HG03354 (cell line): ENCODE results near the gene AOPEP.

Source experiments
- ATAC-seq: cut with Tn5 transposase; IDR thresholded peaks from one replicate; pipeline ENCODE4 v1.9.1; 2021; ENCODE audit warnings: mild to moderate bottlenecking; ENCODE audit not compliant: unreplicated experiment, poor library complexity, severe bottlenecking

AOPEP gene

DNA sequence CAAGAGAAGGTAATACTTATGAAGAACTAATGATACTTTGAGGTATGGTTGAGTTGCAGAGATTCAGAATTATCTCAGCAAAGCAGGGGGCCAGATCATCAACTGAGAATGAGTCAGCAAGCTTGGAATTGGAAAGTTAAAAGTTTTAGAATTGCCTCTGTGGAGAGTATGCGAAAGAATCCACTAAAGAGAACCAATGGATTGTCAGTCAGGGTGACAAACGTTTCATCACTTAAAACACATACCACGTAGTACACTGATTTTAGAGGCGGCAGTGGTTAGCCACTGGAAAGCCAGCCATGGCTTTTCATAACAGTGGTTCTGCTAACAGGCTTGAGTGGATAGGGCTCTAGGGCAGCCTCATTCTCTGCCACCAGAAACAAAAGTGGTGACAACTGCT lies 30.7 kb downstream of the AOPEP start:
- ATAC-seq, result no peak

DNA sequence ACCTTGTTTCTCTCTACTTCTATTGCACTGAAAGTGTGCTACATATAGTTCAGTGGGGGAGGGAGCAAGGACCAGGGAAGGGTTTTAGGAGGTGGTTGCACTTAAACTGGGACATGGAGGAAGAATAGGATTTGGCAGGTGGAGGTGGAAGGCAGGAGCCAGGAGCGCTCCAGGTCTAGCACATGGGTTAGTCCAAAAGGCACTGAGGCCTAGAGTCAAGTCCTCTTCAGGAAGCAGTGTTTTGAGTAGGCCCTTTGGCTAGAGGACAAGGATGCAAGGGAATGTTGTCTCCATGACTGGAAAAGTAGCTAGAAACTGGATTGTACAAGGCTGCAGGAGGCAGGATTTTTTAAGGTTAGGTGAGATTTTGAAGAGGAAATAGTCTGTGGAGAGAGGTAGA lies 31.5 kb downstream of the AOPEP start:
- no peak for ATAC-seq

DNA sequence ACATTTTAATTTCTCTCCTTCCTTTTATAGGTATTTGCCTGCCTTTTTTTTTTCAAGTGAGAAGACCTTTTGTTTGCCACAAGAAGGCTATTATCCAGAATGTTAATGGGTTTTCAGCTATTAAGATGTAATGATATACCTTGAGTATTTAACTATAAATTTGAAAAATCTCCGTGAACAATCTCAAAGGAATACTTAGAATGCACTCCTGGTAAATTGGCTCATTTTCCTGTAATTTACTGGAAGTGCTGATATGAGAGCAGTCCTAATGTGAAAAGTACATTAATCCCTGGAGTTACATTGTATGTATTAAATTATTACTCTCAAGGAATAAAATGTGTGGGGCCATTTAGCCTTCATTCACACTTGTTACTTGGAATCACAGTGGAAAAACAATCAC lies 32.4 kb downstream of the AOPEP start:
- no peak for ATAC-seq

DNA sequence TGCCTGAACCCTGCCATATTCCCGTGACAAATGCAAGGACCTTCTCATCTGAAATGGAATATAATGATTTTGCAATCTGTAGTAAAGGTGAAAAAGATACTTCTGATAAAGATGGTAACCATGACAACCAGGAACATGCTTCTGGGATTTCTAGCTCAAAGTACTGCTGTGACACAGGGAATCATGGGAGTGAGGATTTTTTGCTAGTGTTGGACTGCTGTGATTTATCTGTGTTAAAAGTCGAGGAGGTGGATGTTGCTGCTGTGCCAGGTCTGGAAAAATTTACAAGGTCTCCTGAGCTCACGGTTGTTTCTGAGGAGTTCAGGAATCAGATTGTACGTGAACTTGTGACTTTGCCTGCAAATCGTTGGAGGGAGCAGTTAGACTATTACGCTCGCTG lies 33.5 kb downstream of the AOPEP start:
- no peak for ATAC-seq

DNA sequence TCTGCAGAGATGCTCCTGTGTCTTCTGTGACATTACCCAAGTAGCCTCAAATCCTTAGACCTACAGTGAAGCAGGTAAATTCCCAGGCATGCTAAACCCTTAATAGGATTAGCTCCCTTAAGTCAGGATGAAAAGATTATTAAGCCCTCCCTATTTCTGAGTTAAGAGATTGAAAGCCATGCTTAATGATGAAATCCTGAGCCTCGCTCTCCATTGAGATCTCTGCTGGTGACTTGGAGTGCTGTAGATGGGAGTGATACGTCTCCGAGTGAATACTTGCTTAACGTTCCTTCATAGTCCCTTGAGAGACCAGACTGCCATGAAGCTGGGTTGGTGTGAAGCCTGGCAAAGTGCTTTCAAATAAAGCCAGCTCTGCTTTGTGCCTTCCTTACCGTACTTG lies 34.2 kb downstream of the AOPEP start:
- no peak for ATAC-seq

DNA sequence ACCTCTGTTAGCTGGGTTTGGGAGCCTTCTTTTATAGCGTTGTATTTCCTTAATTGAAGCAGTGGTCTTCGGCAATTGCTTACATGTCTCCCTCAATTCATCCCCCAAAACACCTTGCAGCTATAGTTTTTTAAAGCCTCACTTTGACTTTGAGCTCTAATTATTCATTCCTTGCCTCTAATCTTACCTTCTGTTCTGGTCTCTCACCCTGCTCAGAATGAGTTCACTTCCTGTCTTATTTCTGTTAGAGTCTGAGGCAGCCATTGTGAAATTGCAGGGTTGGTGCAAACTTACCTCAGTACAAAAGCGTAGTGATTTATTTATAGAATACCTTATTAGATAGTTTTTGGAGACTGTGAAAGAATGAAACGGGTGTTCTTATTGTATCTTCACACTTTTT lies 35.0 kb downstream of the AOPEP start:
- no peak for ATAC-seq

DNA sequence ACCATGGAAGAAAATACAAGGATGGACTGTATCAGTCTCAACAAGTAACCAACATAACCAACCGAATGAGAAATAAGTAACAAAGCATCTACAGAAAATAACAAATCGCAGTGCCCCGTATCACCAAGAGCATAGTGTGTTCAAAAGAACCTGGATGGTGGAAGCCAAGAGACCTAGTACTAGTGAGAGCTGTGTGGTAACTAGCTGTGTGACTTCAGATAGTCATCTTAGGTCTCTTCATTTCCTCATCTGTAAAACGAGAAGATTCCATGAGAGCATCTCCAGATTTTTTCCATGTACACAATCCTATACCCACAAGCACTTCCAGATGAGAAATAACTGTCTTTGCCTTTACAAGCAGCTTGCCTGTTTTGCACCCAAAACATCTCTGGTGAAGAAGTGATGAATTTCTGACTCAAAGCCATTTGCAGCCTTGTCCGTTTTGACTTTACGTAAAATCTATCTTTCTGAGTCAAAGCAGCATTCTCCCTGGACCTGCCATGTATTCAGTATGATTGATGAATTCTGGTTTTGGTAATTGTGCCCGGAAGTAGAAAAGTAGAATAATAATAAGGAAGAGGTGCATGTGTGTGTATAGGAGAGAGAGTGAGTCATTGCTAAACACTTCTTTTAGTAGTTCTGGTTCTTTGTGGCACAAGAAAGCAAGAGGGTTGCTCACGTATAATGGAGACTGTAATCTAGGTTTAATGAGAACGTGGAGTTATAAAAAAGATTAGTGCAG lies 41.0 kb downstream of the AOPEP start:
- ATAC-seq, result no peak

DNA sequence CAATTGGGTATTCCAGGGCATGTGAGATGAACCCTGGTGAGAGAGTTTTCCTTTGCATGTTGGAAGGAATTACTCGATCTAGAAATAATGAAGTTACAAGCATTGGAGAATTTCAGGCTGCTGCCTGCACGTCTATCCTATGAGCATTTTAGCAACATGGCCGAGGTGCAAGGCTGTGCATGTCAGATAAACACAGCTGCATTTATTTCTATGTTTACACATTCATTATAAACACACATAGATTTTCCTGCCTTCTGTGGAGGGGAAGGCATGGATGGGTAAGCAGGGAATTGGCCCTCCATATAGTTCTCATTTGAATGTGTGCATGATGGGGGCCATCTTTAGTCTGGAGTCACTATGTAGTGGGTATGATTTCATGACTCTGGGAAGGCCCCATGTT lies 42.3 kb downstream of the AOPEP start:
- no peak for ATAC-seq

DNA sequence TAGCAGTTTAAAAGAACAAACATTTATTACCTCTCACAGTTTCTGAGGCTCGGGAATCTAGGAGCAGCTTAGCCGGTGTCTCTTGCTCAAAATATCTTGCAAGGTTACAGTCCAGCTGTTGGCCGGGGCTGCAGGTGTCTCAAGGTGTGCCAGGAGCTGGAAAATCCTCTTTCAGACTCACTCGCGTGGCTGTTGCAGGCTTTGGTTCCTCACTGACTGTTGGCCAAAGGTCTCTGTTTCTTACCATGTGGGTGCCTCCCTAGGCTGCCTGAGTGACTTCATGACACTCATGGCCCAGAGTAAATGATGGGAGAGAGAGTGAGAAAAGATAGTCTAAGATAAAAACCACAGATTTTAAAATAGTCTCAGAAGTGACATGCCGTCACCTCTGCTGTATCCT lies 43.8 kb downstream of the AOPEP start:
- no peak for ATAC-seq

DNA sequence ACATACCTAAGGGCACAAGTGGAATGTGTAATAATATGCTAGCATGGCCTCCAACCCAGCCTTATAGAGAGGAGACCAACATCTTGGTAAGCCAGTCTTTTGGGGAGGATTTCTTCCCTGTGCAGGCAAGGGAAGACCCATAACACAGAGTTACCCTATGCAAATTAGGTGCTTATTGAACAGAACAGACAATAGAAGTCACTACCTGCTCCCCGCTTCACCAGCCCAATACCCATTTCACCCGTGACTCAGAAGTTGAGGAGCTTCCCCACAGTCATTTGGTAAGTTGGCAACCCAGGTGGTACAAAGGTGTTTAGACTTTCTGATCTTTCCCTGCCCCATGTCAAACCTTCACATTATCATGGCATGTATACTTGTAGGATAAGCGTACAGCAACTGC lies 44.6 kb downstream of the AOPEP start:
- ATAC-seq, result no peak

DNA sequence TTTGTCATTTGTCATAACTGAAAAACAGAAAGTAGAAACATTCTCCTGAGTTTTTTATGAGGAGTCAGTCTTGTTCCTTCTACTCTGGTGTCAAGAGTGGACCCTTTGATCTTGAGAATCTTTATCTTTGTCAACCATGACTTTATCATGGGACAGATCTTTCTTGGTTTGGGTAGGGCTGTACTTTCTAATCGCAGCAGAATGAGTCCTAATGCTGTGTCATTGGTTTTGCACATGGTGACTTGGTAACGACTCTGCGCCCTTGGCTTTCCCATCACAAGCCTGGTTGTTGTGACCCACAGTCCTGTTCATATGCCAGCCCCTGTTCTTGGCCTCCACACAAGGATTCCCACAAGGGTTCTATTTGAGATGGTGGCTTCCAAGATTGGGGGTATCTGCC lies 45.6 kb downstream of the AOPEP start:
- no peak for ATAC-seq

DNA sequence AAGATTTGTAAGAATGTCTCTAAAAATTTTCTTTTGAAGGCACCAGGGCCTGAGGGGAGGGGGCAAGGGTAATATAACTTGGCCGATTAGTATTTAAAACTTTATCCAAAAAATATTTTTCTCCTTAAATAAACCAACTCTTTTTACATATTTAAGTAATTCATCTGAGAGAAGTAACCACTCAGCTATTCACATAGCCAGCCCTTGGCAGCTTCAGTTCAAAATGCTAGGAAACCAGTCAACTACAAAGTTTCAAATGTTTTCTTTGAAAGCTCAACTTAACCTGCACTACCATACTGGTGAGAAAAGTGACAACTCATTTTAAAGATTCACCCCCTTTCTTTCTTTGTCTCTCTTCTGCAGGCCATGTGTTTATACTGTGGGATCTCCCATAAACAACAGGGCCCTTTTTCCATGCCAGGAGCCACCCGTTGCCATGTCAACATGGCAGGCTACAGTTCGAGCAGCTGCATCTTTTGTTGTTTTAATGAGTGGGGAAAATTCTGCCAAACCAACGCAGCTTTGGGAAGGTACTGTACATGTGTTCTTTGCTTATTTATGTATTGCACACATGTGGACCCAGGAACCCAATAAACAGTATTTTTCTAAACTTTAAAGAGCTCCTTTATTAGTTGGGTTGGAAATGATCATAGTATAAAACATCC lies 46.3 kb downstream of the AOPEP start:
- no peak for ATAC-seq

DNA sequence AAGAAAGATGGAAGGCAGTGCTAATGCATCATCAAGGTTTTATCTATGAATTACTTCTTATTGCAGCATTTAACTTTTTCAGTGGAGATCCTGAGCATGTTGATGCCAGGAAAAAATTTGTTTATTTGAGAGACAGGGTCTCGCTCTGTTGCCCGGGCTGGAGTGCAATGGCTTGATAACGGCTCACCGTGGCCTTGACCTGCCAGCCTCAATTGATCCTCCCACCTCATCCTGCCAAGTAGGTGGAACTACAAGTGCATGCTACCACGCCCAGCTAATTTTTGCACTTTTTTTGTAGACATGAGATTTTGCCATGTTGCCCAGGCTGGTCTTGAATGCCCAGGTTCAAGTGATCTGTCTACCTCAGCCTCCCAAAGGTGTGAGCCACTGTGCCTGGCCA lies 47.2 kb downstream of the AOPEP start:
- no peak for ATAC-seq

DNA sequence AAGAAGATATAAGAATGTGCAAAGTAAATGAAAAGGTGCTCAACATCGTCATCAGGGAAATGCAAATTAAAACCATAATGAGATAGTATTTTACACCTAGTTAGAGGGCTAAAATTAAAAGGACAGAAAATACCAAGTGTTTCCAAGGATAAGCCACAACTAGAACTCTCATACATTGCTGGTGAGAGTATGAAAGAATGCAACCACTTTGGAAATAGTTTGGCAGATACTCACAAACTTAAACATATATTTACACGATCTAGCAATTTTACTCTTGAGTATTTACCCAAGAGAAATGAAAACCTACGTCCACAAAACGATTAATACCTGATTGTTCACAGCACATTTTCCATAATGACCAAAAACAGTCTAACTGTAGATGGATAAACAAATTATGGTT lies 51.5 kb downstream of the AOPEP start:
- no peak for ATAC-seq

DNA sequence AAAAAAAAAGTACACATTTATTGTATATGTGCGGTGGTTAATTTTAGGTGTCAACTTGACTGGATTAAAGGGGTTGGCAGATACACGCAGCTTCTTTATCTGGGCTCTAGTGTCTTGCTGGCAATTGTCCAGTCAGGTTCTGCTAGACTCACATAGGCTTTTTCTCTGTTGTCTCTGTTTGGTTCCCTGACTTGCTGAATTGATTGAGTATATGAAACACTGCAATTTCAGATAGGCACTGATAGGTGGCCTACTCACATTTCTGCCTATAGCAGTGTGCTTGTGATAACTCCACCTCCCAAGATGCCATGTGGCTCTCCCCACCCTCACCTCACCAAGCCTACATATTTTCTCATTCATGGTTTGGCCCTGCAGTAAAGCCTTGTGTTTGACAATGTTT lies 52.5 kb downstream of the AOPEP start:
- no peak for ATAC-seq

DNA sequence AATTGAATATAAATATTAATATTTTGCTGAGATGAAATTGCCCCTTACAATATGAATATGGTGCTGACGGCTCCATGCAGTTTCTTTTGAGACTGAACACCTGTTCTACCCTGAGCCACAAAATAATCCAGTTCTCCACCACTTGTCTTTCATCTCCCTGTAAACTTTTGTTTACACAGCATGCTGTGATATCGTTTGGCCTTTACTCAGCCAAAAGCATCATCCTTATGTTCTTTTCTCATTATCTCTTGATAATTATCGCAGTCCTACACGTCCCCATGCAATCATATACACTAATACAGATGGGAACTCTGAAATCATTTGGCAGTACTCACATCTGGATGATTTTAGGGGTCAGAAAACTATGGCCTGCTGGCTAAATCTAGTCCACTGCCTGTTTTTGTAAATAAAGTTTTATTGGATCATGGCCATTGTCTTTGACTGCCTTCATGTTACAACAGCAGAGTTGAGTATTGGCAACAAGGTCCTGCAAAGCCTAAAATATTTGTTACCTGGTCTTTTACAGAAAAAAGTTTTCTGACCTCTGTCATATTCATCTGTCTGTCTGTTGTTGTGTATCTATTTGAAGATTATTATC lies 53.3 kb downstream of the AOPEP start:
- ATAC-seq, result no peak

DNA sequence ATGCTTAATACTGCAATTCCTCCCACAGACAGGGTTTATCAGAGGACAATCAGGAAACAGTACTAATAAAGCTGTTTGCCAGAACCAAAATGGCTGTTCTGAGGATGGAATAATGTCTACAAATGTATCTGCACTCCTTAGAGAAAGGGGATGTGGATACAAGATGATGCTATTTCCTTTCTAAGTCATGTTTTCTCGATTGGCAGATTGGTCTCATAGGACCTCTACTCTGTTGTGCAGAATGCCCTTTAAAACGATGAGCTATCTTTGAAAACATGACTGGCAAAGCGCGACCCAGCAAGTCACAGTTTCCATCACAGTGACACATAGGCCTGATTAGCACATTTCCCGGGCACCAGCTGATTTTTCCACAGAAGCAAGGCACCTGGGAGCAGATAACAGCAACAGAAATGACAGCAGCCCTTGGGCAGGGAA lies 54.0 kb downstream of the AOPEP start:
- ATAC-seq, result no peak

DNA sequence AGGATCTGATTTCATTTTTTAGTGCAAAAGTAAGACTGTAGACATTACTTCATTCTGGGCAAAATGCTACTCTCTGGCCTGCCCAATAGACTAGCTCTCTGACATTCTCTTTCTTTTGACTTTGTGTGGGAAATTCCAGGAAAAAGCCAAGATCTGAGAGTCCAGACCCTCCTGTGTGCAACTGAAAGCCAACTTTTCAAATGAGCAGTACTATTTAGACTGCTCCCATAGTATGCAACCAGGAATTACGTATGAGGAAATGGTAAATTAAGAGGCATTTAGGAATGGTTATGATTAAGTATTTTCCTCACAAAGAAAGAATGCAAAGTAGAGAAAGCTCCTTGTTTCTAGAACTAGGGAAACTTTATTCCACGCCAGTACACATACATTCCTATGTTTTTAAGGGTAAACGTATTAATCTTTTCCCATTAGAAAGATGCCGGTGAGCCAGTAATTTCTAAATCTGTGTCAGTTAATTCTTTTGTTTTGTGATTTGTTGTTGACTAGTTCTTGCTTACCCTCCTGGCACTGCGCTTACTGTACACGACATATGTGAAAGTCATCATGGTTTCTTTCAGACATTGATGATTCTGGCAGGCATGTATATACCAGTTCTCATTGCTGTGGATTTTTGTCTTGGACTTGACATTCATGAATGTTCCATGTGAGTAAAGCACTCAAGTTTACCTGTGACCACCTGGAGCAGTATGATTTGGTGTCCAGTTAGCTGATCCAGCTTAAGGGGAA lies 56.0 kb downstream of the AOPEP start:
- no peak for ATAC-seq

DNA sequence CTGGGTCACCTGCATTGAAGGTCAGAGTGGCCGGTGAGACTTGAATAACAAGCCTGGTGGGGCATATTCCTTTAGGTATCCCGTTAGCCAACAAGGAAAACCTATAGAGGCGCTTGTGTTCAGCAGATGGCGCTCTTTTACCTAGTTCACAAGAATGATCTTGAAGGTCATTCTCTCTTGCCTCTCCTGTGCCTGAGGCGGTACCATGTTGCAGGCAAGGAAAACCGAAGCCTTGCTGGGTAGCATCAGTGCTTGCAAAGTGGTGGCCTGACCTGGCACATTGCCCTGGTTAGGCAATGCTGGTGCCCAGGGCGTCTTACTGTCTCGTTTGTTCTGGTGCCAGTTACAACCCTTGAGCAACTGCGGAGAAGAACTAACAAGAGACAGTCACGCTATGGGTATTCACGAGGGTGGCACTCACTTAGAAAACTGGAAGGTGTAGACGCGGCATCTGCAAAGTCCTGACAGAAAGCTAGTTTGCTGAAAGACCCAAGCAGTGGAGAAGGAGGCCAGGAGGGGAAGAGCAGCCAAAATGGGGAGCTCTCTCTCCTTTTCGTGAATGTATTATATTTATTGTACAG lies 56.7 kb downstream of the AOPEP start:
- no peak for ATAC-seq

DNA sequence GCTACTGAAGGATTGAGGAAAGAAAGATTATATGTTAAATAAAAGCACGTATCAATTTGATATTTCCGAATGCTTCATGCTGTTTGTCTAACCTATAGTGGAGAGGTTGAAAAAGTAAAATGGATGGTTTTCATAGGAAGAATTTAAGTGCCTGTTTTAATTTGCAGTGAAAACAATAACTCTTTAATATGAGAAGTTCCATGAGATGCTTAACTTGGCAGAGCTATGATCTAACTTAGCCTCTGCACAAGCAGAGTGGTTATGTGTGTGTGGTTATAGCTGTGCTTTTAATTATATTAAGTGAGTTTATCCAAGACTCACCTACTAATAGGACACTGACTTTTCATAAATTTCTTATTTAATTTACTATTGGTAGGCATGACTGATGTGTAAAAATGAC lies 57.4 kb downstream of the AOPEP start:
- ATAC-seq, result no peak
